ENCODE results near the gene CYLD. TPM values are rescaled to one million over a fixed set of nuclear protein-coding genes. Genes with fewer than 3 reads are reported as not detected.

CYLD gene
- total and polyA plus RNA-seq, 10 of the 15 experiments (the other 5 are each of a cell fraction or from before 2014, with no cell fraction given) = 19.2 to 106 (median 46.1) TPM

DNA sequence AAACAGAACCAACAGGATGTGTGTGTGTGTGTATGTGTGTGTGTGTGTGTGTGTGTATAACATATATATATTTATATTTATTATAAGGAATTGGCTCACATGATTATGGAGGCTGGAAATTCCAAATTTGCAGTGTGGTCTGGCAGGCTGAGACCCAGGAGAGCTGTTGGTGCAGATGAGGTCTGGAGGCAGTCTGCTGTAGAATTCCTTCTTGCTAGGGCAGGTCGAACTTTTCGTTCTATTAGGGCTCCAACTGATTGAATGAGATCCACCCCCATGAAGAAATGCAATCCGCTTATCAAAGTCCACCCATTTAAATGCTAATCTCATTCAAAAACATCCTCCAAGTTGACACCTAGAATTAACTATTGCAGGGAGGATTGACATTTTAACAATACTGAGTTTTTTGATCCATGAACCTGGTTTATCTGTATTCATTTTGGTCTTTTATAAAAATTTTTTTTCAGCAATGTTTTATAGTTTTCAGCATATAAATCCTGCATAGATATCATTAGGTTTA is 85.0 kb downstream of the CYLD start (continued):
- TF ChIP-seq ZNF592 (IDR thresholded peaks at IDR 0.05) (no peak), CHD4 (IDR thresholded peaks at IDR 0.05) (no peak)

GRCh38 chr16:50828164-50828702 is 86.3 kb downstream of the CYLD start:
- FAIRE-seq (no peak), ATAC-seq (no peak), DNase-seq (ENCODE audit: low read depth, low spot score) (no peak)
- H3K27ac ChIP-seq (ENCODE audit: control insufficient read depth, insufficient read depth) = no peak overlapping the region
- no peak overlapping the region for H3K9ac ChIP-seq (ENCODE audit: control insufficient read depth, insufficient read depth, low read length)
- SMC1A ChIA-PET (ENCODE audit: uncharacterized antibody, unreplicated experiment) = no interaction called here
- no peaks in the 10 kb centered on the region for H4K20me1 ChIP-seq (ENCODE audit: control insufficient read depth, insufficient read depth)
- BruUV-seq (replicated peaks) = no TSS peak
- RAD21 ChIA-PET (ENCODE audit: unreplicated experiment) = no interaction called here
- POLR2A ChIA-PET = no interaction called here
- WGBS (ENCODE audit: insufficient coverage, insufficient replicate concordance, low lambda C conversion rate, missing lambda C conversion rate) = 33% methylated on average over 1 of the region's 1 CpG
- H3K4me2 ChIP-seq (ENCODE audit: control insufficient read depth, insufficient read depth) = no peak overlapping the region
- in situ Hi-C loops (cut with MboI) = no loop called here
- no peak overlapping the region for H3K4me3 ChIP-seq
- H3K9me3 ChIP-seq (replicated peaks; ENCODE audit: control insufficient read depth, insufficient read depth, low read length) = no peaks in the 10 kb centered on the region; the same call in 2 of the 3 replicates
- no peaks in the 10 kb centered on the region; a peak in 1 of 4 replicates for H3K27me3 ChIP-seq (replicated peaks in 1 of 2; ENCODE audit: control insufficient read depth in 2 of 2, insufficient read depth in 2 of 2, low read length in 1 of 2)
- no peak overlapping the region for H2AFZ ChIP-seq (ENCODE audit: control insufficient read depth, low read depth, low read length)
- H3K36me3 ChIP-seq (ENCODE audit: control insufficient read depth in 2 of 2, insufficient read depth in 2 of 2, low read length in 1 of 2) = no peaks in the 10 kb centered on the region
- H3K4me1 ChIP-seq (ENCODE audit: control insufficient read depth, insufficient read depth, low read length) = no peaks in the 10 kb centered on the region
- intact Hi-C loops (cut with micrococcal nuclease; ENCODE audit: unreplicated experiment) = no loop called here
- no peaks in the 10 kb centered on the region for H3K79me2 ChIP-seq (ENCODE audit: control insufficient read depth, insufficient read depth, low read length)
- CTCF ChIA-PET = no interaction called here
- no peak for TF ChIP-seq TCF7 (IDR thresholded peaks at IDR 0.05; ENCODE audit: borderline replicate concordance)
- TF ChIP-seq NBN (IDR thresholded peaks at IDR 0.05) = no peak
- no peak for TF ChIP-seq GABPA (IDR thresholded peaks at IDR 0.05; ENCODE audit: low read depth)
- no peak for TF ChIP-seq SIN3A (IDR thresholded peaks at IDR 0.05; ENCODE audit: low read depth, low read length)
- TF ChIP-seq NR2C1 (IDR thresholded peaks at IDR 0.05) = no peak
- no peak for TF ChIP-seq MEF2B (IDR thresholded peaks at IDR 0.05; ENCODE audit: partially characterized antibody, poor library complexity, severe bottlenecking)
- no peak for TF ChIP-seq SREBF1 (IDR thresholded peaks at IDR 0.05; ENCODE audit: low read length)
- no peak for TF ChIP-seq ESRRA (IDR thresholded peaks at IDR 0.05; ENCODE audit: low read length)
- TF ChIP-seq SKIL (IDR thresholded peaks at IDR 0.05; ENCODE audit: low read depth, poor library complexity, severe bottlenecking) = no peak
- no peak for TF ChIP-seq NR2C2 (IDR thresholded peaks at IDR 0.05; ENCODE audit: borderline replicate concordance, control insufficient read depth, insufficient read length, low read depth)
- TF ChIP-seq SUPT20H (IDR thresholded peaks at IDR 0.05; ENCODE audit: borderline replicate concordance, control insufficient read depth, low read depth, low read length) = no peak
- TF ChIP-seq, protein P1, sequence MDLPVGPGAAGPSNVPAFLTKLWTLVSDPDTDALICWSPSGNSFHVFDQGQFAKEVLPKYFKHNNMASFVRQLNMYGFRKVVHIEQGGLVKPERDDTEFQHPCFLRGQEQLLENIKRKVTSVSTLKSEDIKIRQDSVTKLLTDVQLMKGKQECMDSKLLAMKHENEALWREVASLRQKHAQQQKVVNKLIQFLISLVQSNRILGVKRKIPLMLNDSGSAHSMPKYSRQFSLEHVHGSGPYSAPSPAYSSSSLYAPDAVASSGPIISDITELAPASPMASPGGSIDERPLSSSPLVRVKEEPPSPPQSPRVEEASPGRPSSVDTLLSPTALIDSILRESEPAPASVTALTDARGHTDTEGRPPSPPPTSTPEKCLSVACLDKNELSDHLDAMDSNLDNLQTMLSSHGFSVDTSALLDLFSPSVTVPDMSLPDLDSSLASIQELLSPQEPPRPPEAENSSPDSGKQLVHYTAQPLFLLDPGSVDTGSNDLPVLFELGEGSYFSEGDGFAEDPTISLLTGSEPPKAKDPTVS (IDR thresholded peaks at IDR 0.05; ENCODE audit: low read depth, low read length) = no peak
- TF ChIP-seq ZNF207 (IDR thresholded peaks at IDR 0.05; ENCODE audit: borderline replicate concordance) = no peak
